Loucy (cell line): Measurements from ENCODE around the gene CDK5.
A peak's percentile ranks its signal among the peaks of the same experiment; 100 is the strongest.

ENCODE experiments used
- EZH2phosphoT487 ChIP-seq: fragments of 200-600 bp; IDR thresholded peaks from 2 replicates; pipeline ENCODE4 v1.6.1; 2018; ENCODE audit warnings: antibody characterized with exemption, mild to moderate bottlenecking, moderate library complexity, borderline replicate concordance
- TF ChIP-seq, protein P1 (sequence below): fragments of 200-600 bp; sonication (generic); conservative IDR thresholded peaks from 2 replicates; pipeline ENCODE4 v1.5.1; 2014; ENCODE audit warnings: mild to moderate bottlenecking, antibody characterized with exemption, low read length

DNA sequence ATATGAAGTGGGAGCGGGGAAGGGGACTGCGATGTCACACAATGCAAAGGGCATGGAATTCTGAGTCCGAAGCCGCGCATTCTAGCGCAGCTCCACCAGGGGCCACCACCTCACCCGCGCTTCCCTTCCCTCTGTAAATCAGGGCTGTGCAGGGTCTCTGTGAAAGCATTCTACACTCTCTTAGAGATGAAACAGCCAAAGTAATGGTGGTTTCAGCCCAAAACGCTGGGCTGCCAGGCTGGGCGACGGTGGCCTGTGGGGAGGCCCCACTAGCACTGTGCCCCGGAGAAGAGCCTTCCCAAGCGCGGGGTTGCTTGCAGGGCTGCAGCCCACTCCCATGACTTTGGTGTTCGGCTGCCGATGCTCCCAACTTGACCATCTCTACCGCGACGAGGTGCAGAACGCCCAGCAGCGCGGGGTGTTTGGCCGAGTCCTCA lies 44.8 kb downstream of the CDK5 start:
- TF ChIP-seq, protein P1, sequence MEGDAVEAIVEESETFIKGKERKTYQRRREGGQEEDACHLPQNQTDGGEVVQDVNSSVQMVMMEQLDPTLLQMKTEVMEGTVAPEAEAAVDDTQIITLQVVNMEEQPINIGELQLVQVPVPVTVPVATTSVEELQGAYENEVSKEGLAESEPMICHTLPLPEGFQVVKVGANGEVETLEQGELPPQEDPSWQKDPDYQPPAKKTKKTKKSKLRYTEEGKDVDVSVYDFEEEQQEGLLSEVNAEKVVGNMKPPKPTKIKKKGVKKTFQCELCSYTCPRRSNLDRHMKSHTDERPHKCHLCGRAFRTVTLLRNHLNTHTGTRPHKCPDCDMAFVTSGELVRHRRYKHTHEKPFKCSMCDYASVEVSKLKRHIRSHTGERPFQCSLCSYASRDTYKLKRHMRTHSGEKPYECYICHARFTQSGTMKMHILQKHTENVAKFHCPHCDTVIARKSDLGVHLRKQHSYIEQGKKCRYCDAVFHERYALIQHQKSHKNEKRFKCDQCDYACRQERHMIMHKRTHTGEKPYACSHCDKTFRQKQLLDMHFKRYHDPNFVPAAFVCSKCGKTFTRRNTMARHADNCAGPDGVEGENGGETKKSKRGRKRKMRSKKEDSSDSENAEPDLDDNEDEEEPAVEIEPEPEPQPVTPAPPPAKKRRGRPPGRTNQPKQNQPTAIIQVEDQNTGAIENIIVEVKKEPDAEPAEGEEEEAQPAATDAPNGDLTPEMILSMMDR: peak; percentile 52
- TF ChIP-seq EZH2phosphoT487: no peak
